K562 (cell line): ENCODE results near the gene PLEKHM3. TPM values are rescaled to one million over a fixed set of nuclear protein-coding genes. Genes with fewer than 3 reads are reported as not detected.

ENCODE experiments used
- ATAC-seq: fragments of 200-7000 bp; cut with Tn5 transposase; 3 replicates; pipeline ENCODE4 v1.9.1; 2020; ENCODE audit warnings: moderate library complexity
- BruUV-seq: library from RNA; stranded (reverse); fragments of 400-500 nt; replicated peaks from 2 replicates; lab custom pipeline; 2021; lab: Mats Ljungman, UMichigan
- CTCF ChIA-PET: fragments of 300-600 bp; formaldehyde crosslinking; extraction: SDS; loops from one replicate; lab custom pipeline; 2021; ENCODE audit warnings: low intra/inter-chr PET ratio; lab: Yijun Ruan, JAX
- POLR2A ChIA-PET: fragments of 300-600, 350-650 bp; sonication (Branson Sonifier 250); formaldehyde crosslinking; extraction: SDS; loops from one replicate; lab custom pipeline; 2021; ENCODE audit warnings: antibody characterized with exemption, inconsistent platforms; lab: Yijun Ruan, JAX
- DNase-seq, 4 experiments: peaks; one replicate each; pipeline versions ENCODE4 v3.0.0 to v3.0.0-alpha.2; 2011 to 2018; ENCODE audit warnings: low spot score in 3 of 4, mixed read lengths in 3 of 4; ENCODE audit errors: extremely low read depth in 1 of 4
- FAIRE-seq: peaks from 2 replicates; lab custom pipeline; 2011; peaks lifted over from hg19 to GRCh38; lab: Jason Lieb, UNC
- H2AFZ ChIP-seq: 2 replicates; pipeline ENCODE4 v1.6.0; 2011; ENCODE audit warnings: low read depth, low read length, control low read depth, inconsistent platforms
- H3K27ac ChIP-seq: fragments of 200-600 bp; 3 replicates; pipeline ENCODE4 v1.8.0; 2011; ENCODE audit warnings: low read depth, mild to moderate bottlenecking, control low read depth, inconsistent platforms, low read length, moderate library complexity, mixed read lengths; ENCODE audit errors: extremely low read depth
- H3K27me3 ChIP-seq, 2 experiments: fragments of 300-600 bp in 1 of 2; 2 replicates in 1 of 2; 3 replicates in 1 of 2; pipeline versions ENCODE4 v1.6.0 to v1.8.0; 2011; ENCODE audit warnings: inconsistent platforms in 2 of 2, low read length in 2 of 2, mild to moderate bottlenecking in 1 of 2, mixed read lengths in 1 of 2, moderate library complexity in 1 of 2; ENCODE audit not compliant: control insufficient read depth in 2 of 2, insufficient read depth in 2 of 2
- H3K36me3 ChIP-seq: fragments of 300-600 bp; 3 replicates; pipeline ENCODE4 v1.8.0; 2011; ENCODE audit warnings: mild to moderate bottlenecking, low read length, inconsistent platforms; ENCODE audit not compliant: control insufficient read depth, insufficient read depth
- H3K4me1 ChIP-seq, 2 experiments: fragments of 200-600 bp in 1 of 2; replicated peaks in 1 of 2; 2 replicates in 1 of 2; 3 replicates in 1 of 2; pipeline versions ENCODE4 v1.5.1 to v1.8.0; 2011; ENCODE audit warnings: inconsistent platforms in 2 of 2, low read length in 2 of 2, mild to moderate bottlenecking in 1 of 2, mixed read lengths in 1 of 2, moderate library complexity in 1 of 2; ENCODE audit not compliant: control insufficient read depth in 2 of 2, insufficient read depth in 2 of 2
- H3K4me2 ChIP-seq: 2 replicates; pipeline ENCODE4 v1.6.1; 2011; ENCODE audit warnings: low read length, control low read depth, inconsistent platforms, mixed read lengths; ENCODE audit not compliant: insufficient read depth
- H3K4me3 ChIP-seq: fragments of 200-600 bp; sonication (generic), shearing (Covaris generic); 2 replicates; pipeline ENCODE4 v1.5.1; 2016; ENCODE audit warnings: control low read depth, inconsistent platforms
- H3K79me2 ChIP-seq: fragments of 200-600 bp; 3 replicates; pipeline ENCODE4 v1.8.0; 2011; ENCODE audit warnings: low read length, inconsistent platforms; ENCODE audit not compliant: control insufficient read depth, insufficient read depth
- H3K9ac ChIP-seq, 2 experiments: 2 replicates each; pipeline versions ENCODE4 v1.6.0 to v1.6.1; 2011; ENCODE audit warnings: low read depth in 2 of 2, low read length in 2 of 2, control low read depth in 1 of 2, inconsistent platforms in 1 of 2, mild to moderate bottlenecking in 1 of 2, mixed read lengths in 1 of 2; ENCODE audit not compliant: insufficient read depth in 1 of 2
- H3K9me1 ChIP-seq: one replicate; pipeline ENCODE4 v1.6.0; 2011; ENCODE audit warnings: inconsistent platforms, mild to moderate bottlenecking, low read length, moderate library complexity; ENCODE audit not compliant: control insufficient read depth, insufficient read depth
- H3K9me3 ChIP-seq: replicated peaks from 2 replicates; pipeline ENCODE4 v1.5.1; 2011; ENCODE audit warnings: low read depth, low read length, inconsistent platforms; ENCODE audit not compliant: control insufficient read depth, insufficient read depth
- H4K20me1 ChIP-seq: replicated peaks from 2 replicates; pipeline ENCODE4 v1.6.1; 2011; ENCODE audit warnings: low read length, inconsistent platforms, mixed read lengths; ENCODE audit not compliant: control insufficient read depth, insufficient read depth
- ARID1B ChIP-seq: fragments of 450-650 bp; IDR thresholded peaks from 2 replicates; pipeline ENCODE4 v1.6.1; 2016; ENCODE audit warnings: antibody characterized with exemption, mild to moderate bottlenecking, inconsistent platforms
- CBX8 ChIP-seq: fragments of 200-600 bp; sonication (generic); IDR thresholded peaks from 2 replicates; pipeline ENCODE4 v1.6.1; 2012; ENCODE audit warnings: borderline replicate concordance, mixed run types, low read depth, mild to moderate bottlenecking, moderate library complexity, mixed read lengths, low read length, control low read depth, inconsistent platforms; ENCODE audit not compliant: poor library complexity, severe bottlenecking; ENCODE audit errors: extremely low read depth
- ZNF592 ChIP-seq: fragments of 450-650 bp; IDR thresholded peaks from 2 replicates; pipeline ENCODE4 v1.6.1; 2017; ENCODE audit warnings: antibody characterized with exemption, mild to moderate bottlenecking
- WGBS: fragments of 100-300 bp; shearing (Covaris generic); methylation state at CpG from one replicate; pipeline ENCODE4 v1.1.6; 2016; ENCODE audit warnings: low coverage, mixed read lengths; ENCODE audit not compliant: insufficient coverage; ENCODE audit errors: missing lambda C conversion rate; 5-methylcytosine and 5-hydroxymethylcytosine counted together
- in situ Hi-C: fragments of 300-500 bp; cut with MboI; formaldehyde crosslinking; loops from 4 replicates; pipeline ENCODE4 v1.15.0; 2018; ENCODE audit warnings: inconsistent platforms, mixed read lengths
- intact Hi-C: fragments of 100-400 bp; cut with micrococcal nuclease; formaldehyde crosslinking; loops from 2 replicates; pipeline ENCODE4 v1.14.2; 2022
- polyA plus RNA-seq, 8 experiments: library from polyadenylated mRNA; depleted of rRNA in 4 of 8; stranded (reverse) in 5 of 8; unstranded in 3 of 8; fragments of >200 nt; fragmentation: Nextera tagmentation in 2 of 8; fragmentation: Illumina TruSeq in 1 of 8; extraction: Ambion mirVana in 2 of 8; extraction: Trizol in 1 of 8; gene quantifications; 2 replicates each; pipeline versions ENCODE4 v1.2.1 to v1.2.3, GENCODE V29; 2011 to 2014; ENCODE audit warnings: inconsistent platforms in 1 of 8, missing spikeins in 1 of 8
- total RNA-seq, 7 experiments: library from RNA; depleted of rRNA in 6 of 7; stranded (reverse); fragments of >200 nt in 6 of 7; fragmentation: Illumina TruSeq in 2 of 7; extraction: Trizol in 2 of 7; gene quantifications; 2 replicates each; pipeline versions ENCODE4 v1.2.1 to v1.2.3, GENCODE V29; 2011 to 2021; ENCODE audit warnings: low replicate concordance in 1 of 7

Gene PLEKHM3
- total and polyA plus RNA-seq, 9 of the 15 experiments (the other 6 are each of a cell fraction or from before 2014, with no cell fraction given): 0.24 to 1.6 (median 1.0) TPM

GRCh38 chr2:207970826-207971180 is 54.5 kb downstream of the PLEKHM3 start (continued):
- no peak for TF ChIP-seq ZNF592

GRCh38 chr2:207970147-207970825 is 55.0 kb downstream of the PLEKHM3 start:
- H3K4me2 ChIP-seq: no peak overlapping the region
- no peaks in the 10 kb centered on the region for H3K79me2 ChIP-seq
- intact Hi-C loops (loop anchor here (5.0 kb wide), 2 partner anchors 203 to 343 kb away; partner anchors contain the start of genes FZD5 and METTL21A), in situ Hi-C loops (no loop called here)
- ATAC-seq (no peak), FAIRE-seq (no peak), DNase-seq (no peak)
- H3K36me3 ChIP-seq: no peaks in the 10 kb centered on the region
- WGBS: 0% methylated on average over 2 of the region's 3 CpGs
- ChIA-PET POLR2A (interaction anchor here (0.7 to 0.8 kb wide), 2 partner anchors 89 to 405 kb away, joined by 3 to 4 read pairs; no protein-coding TSS in a partner anchor), CTCF (no interaction called here)
- H4K20me1 ChIP-seq: no peaks in the 10 kb centered on the region
- no peak overlapping the region for H3K4me3 ChIP-seq
- no peaks in the 10 kb centered on the region for H3K27me3 ChIP-seq
- no peaks in the 10 kb centered on the region for H3K9me3 ChIP-seq
- 0 out of 2 replicates have a peak overlapping the region, but pooled peaks have one; percentile 68 for H2AFZ ChIP-seq
- no peaks in the 10 kb centered on the region for H3K9me1 ChIP-seq
- H3K9ac ChIP-seq: no peak overlapping the region
- H3K4me1 ChIP-seq: peaks cover 0 to 2% of the 10 kb centered on the region in 2 experiments; a peak in 1 of 5 replicates
- no TSS peak for BruUV-seq
- H3K27ac ChIP-seq: no peak overlapping the region
- TF ChIP-seq ARID1B (peak; percentile 27; the same call in 1 of the 2 replicates), CBX8 (no peak)
